Neural progenitor cell (in vitro differentiated cells): ENCODE data around the gene PTPRJ.

Experiments used
- CTCF ChIP-seq: fragments of 200-600 bp; sonication (generic); IDR thresholded peaks from 2 replicates; pipeline ENCODE4 v1.5.1; 2017; ENCODE audit warnings: antibody characterized with exemption, mild to moderate bottlenecking
- EZH2 ChIP-seq: fragments of 200-600 bp; sonication (generic); IDR thresholded peaks from 2 replicates; pipeline ENCODE4 v1.6.1; 2017; ENCODE audit warnings: antibody characterized with exemption, mild to moderate bottlenecking, moderate library complexity

DNA sequence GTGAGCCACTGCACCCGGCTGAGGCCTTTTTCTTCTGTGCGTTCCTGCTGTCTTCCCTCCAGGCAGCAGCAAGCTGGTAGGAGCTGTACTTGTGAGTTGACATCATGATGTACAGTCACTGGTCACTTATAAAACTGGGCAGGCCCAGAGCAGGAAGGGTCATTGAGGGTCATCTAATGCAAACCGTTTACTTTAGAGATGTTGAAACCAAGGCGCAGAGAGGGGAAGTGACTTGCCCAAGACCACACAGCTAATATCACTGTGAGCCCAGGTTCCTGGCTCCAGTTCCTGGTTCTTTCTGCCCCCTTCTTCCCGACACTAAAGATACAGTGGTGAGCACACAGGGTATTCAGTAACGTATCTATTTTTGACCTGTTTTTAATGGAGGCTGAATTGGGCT, 27.3 kb downstream of the PTPRJ start:
- TF ChIP-seq CTCF (no peak), EZH2 (no peak)
